LNCaP clone FGC (cell line): ENCODE results near the gene VAV1.

Experiments
- DNase-seq: peaks from one replicate; pipeline ENCODE4 v3.0.0-alpha.2; 2011; ENCODE audit warnings: low read depth
- H3K4me3 ChIP-seq: 2 replicates; pipeline ENCODE4 v1.5.1; 2011; ENCODE audit warnings: mild to moderate bottlenecking, low read depth, low read length, control low read depth
- TF ChIP-seq, protein P1 (sequence below): IDR thresholded peaks from 2 replicates; pipeline ENCODE4 v1.5.1; 2012; ENCODE audit warnings: mild to moderate bottlenecking; ENCODE audit not compliant: control insufficient read depth, insufficient read depth; ENCODE audit errors: extremely low read depth

VAV1 gene

GRCh38 chr19:6842871-6843607 is 70.5 kb downstream of the VAV1 start:
- H3K4me3 ChIP-seq: no peak overlapping the region
- no peak for DNase-seq
- TF ChIP-seq, protein P1, sequence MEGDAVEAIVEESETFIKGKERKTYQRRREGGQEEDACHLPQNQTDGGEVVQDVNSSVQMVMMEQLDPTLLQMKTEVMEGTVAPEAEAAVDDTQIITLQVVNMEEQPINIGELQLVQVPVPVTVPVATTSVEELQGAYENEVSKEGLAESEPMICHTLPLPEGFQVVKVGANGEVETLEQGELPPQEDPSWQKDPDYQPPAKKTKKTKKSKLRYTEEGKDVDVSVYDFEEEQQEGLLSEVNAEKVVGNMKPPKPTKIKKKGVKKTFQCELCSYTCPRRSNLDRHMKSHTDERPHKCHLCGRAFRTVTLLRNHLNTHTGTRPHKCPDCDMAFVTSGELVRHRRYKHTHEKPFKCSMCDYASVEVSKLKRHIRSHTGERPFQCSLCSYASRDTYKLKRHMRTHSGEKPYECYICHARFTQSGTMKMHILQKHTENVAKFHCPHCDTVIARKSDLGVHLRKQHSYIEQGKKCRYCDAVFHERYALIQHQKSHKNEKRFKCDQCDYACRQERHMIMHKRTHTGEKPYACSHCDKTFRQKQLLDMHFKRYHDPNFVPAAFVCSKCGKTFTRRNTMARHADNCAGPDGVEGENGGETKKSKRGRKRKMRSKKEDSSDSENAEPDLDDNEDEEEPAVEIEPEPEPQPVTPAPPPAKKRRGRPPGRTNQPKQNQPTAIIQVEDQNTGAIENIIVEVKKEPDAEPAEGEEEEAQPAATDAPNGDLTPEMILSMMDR: no peak

- DNase-seq: no peak
- TF ChIP-seq, protein P1: no peak
- no peak overlapping the region for H3K4me3 ChIP-seq
These were observed 75.3 kb downstream of the VAV1 start for GRCh38 chr19:6847828-6848200.

- TF ChIP-seq, protein P1: no peak
- no peak for DNase-seq
- H3K4me3 ChIP-seq: no peak overlapping the region
These were observed 76.5 kb downstream of the VAV1 start for GRCh38 chr19:6848986-6849385.

DNA sequence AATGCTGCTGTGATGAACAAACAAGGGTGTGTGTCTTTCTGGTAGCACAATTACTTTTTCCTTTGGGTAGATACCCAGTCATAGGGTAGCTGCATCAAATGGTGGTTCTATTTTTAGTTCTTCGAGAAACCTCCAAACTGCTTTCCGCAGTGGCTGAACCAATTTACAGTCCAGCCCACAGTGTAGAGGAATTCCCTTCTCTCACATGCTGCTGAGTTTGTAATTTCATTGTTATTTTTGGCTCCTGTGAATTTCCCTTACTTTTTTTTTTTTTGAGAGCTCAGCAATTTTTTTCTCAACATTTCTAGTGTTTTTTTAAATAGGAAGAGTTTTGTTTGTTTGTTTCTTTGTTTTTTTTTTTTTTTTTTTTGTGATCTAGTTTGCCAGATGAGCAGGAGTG is 77.4 kb downstream of the VAV1 start:
- TF ChIP-seq, protein P1: no peak
- H3K4me3 ChIP-seq: no peak overlapping the region
- DNase-seq: no peak

DNA sequence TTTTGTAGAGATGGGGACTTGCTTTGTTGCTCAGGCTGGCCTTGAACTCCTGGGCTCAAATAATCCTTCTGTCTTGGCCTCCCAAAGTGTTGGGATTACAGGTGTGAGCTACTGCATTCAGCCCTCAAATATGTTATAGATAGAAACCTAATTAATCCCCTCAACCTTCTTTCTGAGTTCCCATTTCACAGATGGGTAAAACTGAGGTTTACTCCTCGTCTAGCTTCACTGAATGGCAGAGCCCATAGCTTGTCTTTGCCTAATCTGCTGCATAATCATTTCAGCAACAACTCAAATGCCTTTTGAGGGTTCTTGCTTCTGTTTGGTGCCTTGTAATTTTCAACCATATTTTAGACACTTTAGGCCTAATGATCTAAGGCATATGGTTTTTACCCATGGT is 78.9 kb downstream of the VAV1 start:
- no peak overlapping the region for H3K4me3 ChIP-seq
- TF ChIP-seq, protein P1: no peak
- no peak for DNase-seq

GRCh38 chr19:6852001-6852400 is 79.5 kb downstream of the VAV1 start:
- TF ChIP-seq, protein P1: no peak
- H3K4me3 ChIP-seq: no peak overlapping the region
- no peak for DNase-seq

DNA sequence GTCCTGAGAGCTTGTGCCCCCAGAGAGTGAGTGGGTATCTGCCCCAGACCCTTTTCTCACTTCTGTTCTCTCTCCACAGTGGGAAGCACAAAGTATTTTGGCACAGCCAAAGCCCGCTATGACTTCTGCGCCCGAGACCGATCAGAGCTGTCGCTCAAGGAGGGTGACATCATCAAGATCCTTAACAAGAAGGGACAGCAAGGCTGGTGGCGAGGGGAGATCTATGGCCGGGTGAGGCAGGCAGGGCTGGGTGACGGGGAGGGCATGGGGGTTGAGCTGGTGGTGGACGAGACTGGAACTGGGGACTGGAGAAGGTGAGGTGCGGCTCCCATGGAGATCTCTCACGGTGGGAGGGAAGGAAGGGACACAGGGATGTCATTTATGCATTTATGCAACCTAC is 81.4 kb downstream of the VAV1 start:
- H3K4me3 ChIP-seq: no peak overlapping the region
- TF ChIP-seq, protein P1: no peak
- no peak for DNase-seq
